Measurements from ENCODE around the gene ELAC1.

ELAC1 gene

GRCh38 chr18:51021226-51021965, 53.6 kb downstream of the ELAC1 start:
- no peak for DNase-seq

- DNase-seq: no peak
These were observed 57.7 kb downstream of the ELAC1 start for GRCh38 chr18:51025512-51025911.

- DNase-seq: no peak
These were observed 60.5 kb downstream of the ELAC1 start for GRCh38 chr18:51028201-51028805.

GRCh38 chr18:51029378-51029693, 61.5 kb downstream of the ELAC1 start:
- DNase-seq: no peak

- DNase-seq: peak; percentile 98 to 99
These were observed 62.1 kb downstream of the ELAC1 start, which contains the start of gene SMAD4 for GRCh38 chr18:51029694-51030536. SMAD4 (plus strand) TSS chr18:51030213; CDS start chr18:51047047, 16,834 bp downstream.

GRCh38 chr18:51030537-51031258, 62.9 kb downstream of the ELAC1 start:
- DNase-seq: peak; percentile 72 to 73

GRCh38 chr18:51032193-51032592, 64.4 kb downstream of the ELAC1 start:
- DNase-seq: no peak

GRCh38 chr18:51037230-51037629, 69.4 kb downstream of the ELAC1 start:
- DNase-seq: no peak

All from stimulated activated CD4-positive, alpha-beta T cell treated with anti-CD3 and anti-CD28 coated beads, Interleukin-2, amount 100 ng/mL, for 24 hours (primary cell).